Measurements from ENCODE around the gene MYO1D.
"Not testable (repeated sequence)": the region's sequence is repeated elsewhere in the genome, so short reads cannot be mapped to it uniquely, and the experiment has no call there.

Gene MYO1D

DNA sequence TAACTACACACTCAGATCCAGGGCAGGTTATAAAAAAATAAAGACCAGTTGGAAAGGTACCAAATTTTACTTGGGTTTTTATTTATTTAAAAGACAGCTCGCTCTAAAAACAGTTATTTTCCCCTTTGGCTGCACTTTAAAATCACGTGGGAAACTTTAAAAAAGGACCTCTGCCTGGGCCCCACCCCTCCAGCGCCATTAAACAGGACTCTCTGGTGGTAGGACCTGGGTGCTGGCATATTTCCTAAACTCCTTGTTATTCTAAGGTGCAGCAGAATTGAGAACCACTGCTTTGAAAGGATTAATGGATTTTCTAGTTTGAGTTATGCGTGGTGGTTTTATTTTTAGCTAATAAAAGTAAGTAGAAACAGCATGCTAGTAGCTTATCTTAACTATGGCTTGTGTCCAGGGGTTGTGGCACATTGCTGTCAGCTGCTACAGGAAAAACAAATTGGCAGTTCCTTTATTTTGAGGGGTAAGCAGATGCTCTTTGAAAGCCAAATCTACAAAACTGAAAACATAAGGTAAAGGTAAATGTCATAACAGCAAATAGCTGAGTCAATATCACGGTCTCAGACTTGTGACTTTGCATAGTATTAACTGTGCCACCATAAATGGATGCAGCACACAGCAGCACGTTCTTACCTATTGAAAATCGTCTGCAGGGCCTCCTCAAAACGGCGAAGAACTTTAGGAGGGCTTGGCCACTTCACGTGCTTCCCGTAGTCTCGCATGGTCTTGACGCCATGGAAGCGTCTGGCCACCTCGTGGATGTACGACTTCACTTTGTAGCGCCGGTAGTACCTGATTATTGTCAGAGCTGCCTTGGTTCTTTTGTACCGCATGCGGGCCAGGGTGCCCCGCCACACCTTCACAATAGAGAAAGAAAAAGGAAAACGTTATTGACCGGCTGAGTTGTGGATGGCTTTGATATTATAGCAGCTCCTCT is 218.2 kb downstream of the MYO1D start:
- no peak for DNase-seq

DNA sequence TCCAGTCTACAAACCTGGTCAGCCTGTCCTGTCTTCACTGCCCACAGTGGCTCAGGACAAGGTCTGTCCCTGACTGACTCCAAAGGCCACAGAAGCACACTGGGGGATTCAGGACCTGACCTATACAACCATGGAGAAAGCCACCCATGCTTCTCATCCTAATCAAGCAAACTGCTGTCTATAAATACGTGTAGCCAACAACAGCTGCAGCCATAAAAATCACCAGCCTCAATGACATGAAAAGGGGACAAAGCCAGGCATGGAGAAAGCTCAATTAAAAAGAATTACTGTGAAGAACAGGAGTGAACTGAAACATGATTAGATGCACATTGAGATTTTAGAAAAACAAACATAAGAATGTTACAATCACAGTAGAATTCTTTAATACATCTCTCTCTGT is 220.0 kb downstream of the MYO1D start:
- DNase-seq, result no peak

GRCh38 chr17:32654324-32654723 is 222.6 kb downstream of the MYO1D start:
- no peak for DNase-seq

DNA sequence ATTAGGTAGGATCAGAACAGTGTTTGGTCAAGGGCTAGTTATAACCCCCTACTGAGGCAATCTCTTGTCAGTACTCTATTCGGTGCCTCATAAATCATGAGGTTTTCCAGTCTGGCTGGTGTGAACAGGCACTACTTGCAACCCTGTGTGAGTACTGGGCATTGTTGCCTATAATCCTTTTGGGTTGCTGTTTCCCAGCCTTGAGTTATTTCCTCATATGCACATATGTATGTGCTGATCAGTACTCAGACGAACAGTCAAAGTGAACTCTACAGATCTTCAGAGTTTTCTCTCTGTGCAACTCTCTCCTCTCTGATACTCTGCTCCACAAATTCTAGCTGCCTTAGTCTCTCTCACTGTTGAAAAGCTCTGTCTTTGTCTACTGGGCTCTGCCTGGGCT is 225.8 kb downstream of the MYO1D start:
- no peak for DNase-seq

DNA sequence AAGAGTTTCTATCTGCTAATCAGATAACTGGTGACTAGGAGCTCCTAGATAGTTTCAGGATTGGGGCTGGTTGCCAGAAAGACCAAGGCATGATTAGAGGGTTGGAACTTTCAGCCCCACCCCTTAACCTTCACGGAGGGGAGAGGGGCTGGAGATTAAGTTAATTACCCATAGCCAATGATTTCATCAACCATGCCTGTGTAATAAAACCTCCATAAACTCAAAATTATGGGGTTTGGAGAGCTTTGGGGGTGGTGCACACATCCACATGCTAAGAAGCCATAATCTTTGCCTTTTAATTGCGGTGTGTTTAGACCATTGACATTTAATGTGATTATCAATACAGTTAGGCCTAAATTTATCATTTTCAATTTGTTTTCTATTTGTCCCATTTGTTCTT is 228.5 kb downstream of the MYO1D start:
- DNase-seq, result no peak

DNA sequence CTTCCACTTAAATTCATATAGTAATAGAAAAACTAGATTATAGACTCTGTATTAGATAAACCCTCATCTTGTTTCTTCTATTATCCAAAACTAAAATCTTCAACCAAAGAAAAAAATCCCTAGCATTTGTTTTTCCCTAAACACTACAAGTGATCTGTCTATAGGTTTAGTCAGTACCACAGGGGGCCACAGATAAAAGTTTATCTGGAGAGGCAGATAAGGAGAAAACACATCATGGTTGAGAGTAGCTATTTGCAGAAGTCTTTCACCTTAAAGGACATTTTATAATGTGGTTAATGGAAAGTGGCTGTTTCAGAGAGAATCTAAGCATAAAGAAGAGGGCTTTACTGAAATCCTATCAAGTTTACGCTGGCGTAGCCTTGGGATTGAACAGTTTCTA is 230.0 kb downstream of the MYO1D start:
- DNase-seq, result no peak

DNA sequence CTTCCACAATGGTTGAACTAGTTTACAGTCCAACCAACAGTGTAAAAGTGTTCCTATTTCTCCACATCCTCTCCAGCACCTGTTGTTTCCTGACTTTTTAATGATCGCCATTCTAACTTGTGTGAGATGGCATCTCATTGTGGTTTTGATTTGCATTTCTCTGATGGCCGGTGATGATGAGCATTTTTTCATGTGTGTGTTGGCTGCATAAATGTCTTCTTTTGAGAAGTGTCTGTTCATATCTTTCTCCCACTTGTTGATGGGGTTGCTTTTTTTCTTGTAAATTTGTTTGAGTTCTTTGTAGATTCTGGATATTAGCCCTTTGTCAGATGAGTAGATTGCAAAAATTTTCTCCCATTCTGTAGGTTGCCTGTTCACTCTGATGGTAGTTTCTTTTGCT is 235.4 kb downstream of the MYO1D start:
- DNase-seq, result not testable (repeated sequence)

DNA sequence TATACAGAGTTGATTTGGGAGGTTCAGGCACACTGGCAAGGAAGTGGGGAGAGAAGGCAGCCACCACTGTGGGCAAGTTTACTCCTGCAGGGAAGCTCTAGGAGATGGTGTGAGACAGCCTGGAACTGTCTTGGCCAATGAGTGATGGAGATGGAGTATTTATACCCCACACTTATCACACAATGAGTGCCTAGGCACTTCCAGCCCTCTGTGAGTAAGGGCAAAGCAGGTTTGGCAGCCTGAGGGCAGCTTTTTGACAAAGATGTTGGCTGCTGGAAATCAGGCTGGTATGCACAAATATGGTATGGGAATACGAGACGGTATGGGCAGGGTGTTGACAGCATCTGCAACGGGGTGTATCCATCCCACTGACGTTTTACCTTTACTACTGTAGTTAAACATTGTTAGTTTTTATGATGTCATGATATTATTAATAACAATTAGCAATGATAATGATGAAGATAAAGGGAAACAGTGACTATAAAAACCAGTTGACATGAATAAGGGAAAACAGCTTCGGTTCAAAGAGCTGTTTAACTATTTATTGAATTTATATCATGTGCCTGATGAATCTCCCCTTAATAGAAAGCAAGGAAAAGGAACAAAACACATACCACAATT is 240.2 kb downstream of the MYO1D start:
- DNase-seq, result no peak

DNA sequence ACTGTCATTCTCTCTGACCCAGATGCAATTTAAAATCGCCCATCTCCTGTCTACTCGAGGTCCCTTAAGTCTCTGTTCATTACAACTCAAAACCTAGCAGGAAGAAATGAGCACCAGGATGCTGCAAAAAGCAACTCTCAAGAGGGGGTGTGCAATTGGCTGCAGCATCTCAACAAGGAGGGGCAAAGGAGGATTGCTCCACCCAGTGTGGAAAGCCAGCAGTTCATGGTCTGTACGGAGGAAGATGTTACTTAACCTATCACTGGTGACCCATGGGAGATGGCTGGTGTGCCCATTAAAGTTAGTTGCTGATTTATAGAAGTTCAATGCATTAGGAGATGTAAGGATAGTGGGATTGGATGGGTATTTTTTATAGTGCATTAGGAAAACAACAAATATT is 242.8 kb downstream of the MYO1D start:
- DNase-seq, result no peak

GRCh38 chr17:32631341-32632096 is 245.4 kb downstream of the MYO1D start:
- DNase-seq, result no peak

DNA sequence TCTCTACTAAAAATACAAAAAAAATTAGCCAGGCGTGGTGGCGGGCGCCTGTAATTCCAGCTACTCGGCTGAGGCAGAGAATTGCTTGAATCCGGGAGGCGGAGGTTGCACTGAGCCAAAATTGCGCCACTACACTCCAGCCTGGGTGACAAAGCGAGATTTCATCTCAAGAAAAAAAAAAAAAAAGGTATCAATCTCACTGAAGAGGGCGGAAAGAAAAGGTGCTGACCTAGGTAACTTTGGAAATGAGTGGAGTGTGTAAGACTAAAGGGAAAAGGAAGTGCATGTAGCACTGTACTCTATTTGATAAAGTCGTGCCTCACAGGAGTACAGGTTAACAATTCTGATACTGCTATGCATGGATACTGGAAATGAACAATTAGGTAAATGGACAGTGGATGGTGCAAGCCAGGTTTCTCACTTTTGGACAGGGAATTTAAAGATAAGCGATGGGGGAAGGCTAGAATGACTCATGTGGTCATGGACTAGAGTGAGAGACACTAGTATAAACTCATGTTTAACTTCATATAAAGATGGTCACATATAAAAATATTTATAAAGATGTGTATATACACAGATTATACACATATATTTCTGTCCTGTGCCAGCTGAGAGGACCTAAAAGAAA is 247.2 kb downstream of the MYO1D start:
- DNase-seq, result no peak

- DNase-seq, result no peak
Measured at GRCh38 chr17:32628271-32629044, 248.5 kb downstream of the MYO1D start.

- peak; percentile 33 for DNase-seq
Measured at GRCh38 chr17:32627239-32627996, 249.5 kb downstream of the MYO1D start.

- no peak for DNase-seq
Measured at GRCh38 chr17:32626379-32626791, 250.5 kb downstream of the MYO1D start.

GRCh38 chr17:32625971-32626370 is 251.0 kb downstream of the MYO1D start:
- DNase-seq, result no peak

GRCh38 chr17:32623196-32623595 is 253.7 kb downstream of the MYO1D start:
- DNase-seq, result no peak

GRCh38 chr17:32622540-32622939 is 254.4 kb downstream of the MYO1D start:
- no peak for DNase-seq

DNA sequence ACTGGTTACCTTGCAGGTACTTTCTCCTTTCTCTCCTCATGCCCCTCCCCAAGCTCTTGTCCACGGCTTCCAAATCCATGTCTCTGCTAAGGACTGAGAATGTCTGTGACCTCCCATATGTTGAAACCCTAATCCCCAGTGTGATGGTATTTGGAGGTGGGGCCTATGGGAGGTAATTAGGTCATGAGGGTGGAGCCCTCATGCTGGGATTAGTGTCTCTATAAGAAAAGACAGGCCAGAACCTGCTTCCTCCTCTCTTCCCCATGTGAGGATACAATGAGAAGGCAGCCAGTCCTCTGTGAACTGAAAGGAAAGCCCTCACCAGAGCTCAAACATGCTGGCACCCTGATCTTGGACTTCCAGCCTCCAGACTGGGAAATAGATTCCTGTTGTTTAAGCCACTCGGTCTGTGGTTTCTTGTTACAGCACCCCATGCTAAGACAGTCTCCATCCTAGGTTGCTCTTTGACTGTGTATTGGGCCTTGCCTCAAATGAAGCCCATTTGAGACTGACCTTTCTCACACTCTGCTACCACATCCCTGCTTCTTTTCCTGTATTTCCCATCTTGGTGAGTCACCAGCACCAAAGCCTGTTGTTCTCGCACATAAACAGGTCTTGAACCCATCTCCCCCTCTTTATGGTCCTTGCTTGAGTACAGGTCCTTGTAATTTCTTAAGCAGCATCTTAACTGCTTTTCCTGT is 255.2 kb downstream of the MYO1D start:
- DNase-seq, result peak; percentile 6

GRCh38 chr17:32615326-32615725 is 261.6 kb downstream of the MYO1D start:
- no peak for DNase-seq

GRCh38 chr17:32610943-32611342 is 266.0 kb downstream of the MYO1D start:
- DNase-seq, result no peak

Measured in fibroblast of skin of right biceps (primary cell).